Measurements from ENCODE around the gene AP1S1.
"Not testable (repeated sequence)": the region's sequence is repeated elsewhere in the genome, so short reads cannot be mapped to it uniquely, and the experiment has no call there.

Gene AP1S1

DNA sequence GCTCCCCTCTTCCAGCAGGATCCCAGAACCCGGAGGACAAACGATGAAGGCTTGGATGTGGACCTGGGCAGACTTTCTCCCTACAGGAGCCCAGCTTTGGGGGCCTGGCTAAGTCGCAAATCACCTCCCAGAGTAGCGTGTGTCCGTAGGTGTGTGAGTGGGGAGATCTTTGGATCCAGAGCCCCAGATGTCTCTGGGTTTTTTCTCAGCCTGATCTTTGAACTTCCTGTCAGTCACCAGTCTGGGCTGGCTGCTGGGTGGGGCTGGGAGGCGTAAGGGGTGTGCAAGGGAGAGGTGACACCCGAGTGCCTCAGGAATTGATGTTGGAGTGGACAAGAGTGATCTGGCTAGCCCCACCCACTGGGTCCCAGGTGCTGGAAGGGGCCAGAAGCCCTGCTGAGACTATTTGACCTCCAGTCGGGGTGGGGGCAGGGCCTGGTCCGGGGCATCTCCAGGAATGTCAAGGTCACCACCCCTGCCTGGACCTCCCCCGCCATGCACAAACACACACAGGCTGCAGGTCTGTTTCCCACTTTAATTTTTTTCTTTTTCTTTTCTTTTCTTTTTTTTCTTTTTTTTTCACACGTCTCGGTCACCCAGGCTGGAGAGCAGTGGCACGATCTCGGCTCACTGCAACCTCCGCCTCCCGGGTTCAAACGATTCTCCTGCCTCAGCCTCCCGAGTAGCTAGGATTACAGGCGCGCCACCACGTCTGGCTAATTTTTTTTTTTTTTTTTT is 46.8 kb downstream of the AP1S1 start, which contains the start of gene MOGAT3:
TSS of gene MOGAT3 (minus strand) at position 175 of the 738 bp plus-strand sequence. CDS start 182 bp downstream, outside the sequence.
- no peak within 1 kb of the TSS for H3K27ac ChIP-seq (ENCODE audit: low read length)

DNA sequence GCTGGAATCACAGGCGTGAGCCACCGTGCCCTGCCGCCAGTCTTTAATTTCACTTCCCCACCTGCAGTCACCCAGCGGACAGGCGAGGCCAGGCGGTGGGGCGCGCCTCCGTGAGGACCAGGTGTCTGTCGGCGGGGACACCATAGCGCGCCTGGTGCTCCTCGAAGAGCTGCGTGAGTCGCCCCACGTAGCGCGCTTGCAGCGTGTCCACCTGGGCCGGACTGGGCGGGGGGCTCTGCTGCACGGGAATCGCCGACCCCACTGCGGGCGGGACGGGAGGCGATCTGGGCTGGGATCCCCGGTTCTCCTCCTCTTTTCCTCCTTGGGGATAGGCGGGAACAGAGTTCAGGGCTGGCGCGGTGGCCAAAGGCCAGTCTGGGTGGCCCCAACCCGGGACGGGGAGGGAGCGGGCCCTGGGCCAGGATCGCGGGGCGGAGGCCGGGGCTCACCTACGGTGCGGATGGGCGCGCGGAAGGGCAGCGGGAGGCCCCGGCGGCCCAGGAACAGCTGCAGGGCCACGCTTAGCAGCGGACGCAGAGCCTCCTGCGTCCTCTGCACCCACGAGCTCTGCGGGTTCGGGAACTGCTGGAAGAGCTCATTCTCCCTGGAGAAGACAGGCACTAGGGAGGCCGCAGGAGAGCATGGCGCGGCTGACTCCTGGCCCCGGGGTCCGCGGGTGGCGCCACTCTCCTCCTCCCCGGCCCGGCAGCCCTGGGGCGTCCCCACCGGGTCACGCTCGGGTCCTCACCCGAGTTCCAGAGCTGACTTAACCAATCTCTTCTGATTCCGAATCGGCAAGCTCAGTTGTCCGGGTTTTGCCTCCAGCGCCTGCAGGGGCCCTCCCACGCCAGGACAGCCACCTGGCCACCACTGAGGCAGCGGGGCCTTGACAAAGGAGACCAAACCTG is 47.7 kb downstream of the AP1S1 start:
- no peaks in the 10 kb centered on the region for H3K36me3 ChIP-seq (ENCODE audit: insufficient read depth, low read length)
- DNase-seq (no peak), ATAC-seq (ENCODE audit: insufficient read depth, low read depth) (no peak)
- H3K4me3 ChIP-seq (ENCODE audit: low read depth in 1 of 2, low read length in 2 of 2) = no peak overlapping the region
- H4K20me1 ChIP-seq (ENCODE audit: insufficient read depth, low read length) = no peaks in the 10 kb centered on the region
- H3K4me1 ChIP-seq (ENCODE audit: insufficient read depth, low read length) = no peaks in the 10 kb centered on the region
- H3K27ac ChIP-seq (ENCODE audit: low read length) = no peak overlapping the region
- no peak for TF ChIP-seq EZH2 (IDR thresholded peaks at IDR 0.05; ENCODE audit: borderline replicate concordance, low read depth, low read length, severe bottlenecking)
- TF ChIP-seq, protein P1, sequence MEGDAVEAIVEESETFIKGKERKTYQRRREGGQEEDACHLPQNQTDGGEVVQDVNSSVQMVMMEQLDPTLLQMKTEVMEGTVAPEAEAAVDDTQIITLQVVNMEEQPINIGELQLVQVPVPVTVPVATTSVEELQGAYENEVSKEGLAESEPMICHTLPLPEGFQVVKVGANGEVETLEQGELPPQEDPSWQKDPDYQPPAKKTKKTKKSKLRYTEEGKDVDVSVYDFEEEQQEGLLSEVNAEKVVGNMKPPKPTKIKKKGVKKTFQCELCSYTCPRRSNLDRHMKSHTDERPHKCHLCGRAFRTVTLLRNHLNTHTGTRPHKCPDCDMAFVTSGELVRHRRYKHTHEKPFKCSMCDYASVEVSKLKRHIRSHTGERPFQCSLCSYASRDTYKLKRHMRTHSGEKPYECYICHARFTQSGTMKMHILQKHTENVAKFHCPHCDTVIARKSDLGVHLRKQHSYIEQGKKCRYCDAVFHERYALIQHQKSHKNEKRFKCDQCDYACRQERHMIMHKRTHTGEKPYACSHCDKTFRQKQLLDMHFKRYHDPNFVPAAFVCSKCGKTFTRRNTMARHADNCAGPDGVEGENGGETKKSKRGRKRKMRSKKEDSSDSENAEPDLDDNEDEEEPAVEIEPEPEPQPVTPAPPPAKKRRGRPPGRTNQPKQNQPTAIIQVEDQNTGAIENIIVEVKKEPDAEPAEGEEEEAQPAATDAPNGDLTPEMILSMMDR (IDR thresholded peaks at IDR 0.05; ENCODE audit: borderline replicate concordance, extremely low read depth, low read length, poor library complexity, severe bottlenecking) = no peak
- H3K9me3 ChIP-seq (ENCODE audit: insufficient read depth, low read length, severe bottlenecking) = no peaks in the 10 kb centered on the region
- H2AFZ ChIP-seq (ENCODE audit: low read depth, low read length) = no peak overlapping the region
- H3K79me2 ChIP-seq (ENCODE audit: insufficient read depth, low read length) = no peaks in the 10 kb centered on the region
- H3K27me3 ChIP-seq (ENCODE audit: insufficient read depth, low read length, poor library complexity) = no peaks in the 10 kb centered on the region
- H3K4me2 ChIP-seq (ENCODE audit: insufficient read depth, low read length) = no peak overlapping the region
- H3K9ac ChIP-seq (ENCODE audit: low read depth, low read length) = no peak overlapping the region

More for the DNA sequence above, 46.8 kb downstream of the AP1S1 start, which contains the start of gene MOGAT3:
- DNase-seq (no peak), ATAC-seq (ENCODE audit: insufficient read depth, low read depth) (no peak; the same call in 2 of the 3 replicates)
- Histone ChIP-seq H2AFZ (ENCODE audit: low read depth, low read length) (no peak within 1 kb of the TSS), H3K9ac (ENCODE audit: low read depth, low read length) (no peak within 1 kb of the TSS), H3K36me3 (ENCODE audit: insufficient read depth, low read length) (no peaks in the 10 kb centered on the region), H3K4me2 (ENCODE audit: insufficient read depth, low read length) (no peak within 1 kb of the TSS), H3K4me3 (ENCODE audit: low read depth in 1 of 2, low read length in 2 of 2) (no peak within 1 kb of the TSS), H3K27me3 (ENCODE audit: insufficient read depth, low read length, poor library complexity) (no peaks in the 10 kb centered on the region), H3K4me1 (ENCODE audit: insufficient read depth, low read length) (no peaks in the 10 kb centered on the region), H4K20me1 (ENCODE audit: insufficient read depth, low read length) (no peaks in the 10 kb centered on the region), H3K79me2 (ENCODE audit: insufficient read depth, low read length) (no peaks in the 10 kb centered on the region), H3K9me3 (ENCODE audit: insufficient read depth, low read length, severe bottlenecking) (no peaks in the 10 kb centered on the region)
- TF ChIP-seq EZH2 (IDR thresholded peaks at IDR 0.05; ENCODE audit: borderline replicate concordance, low read depth, low read length, severe bottlenecking) = no peak
- TF ChIP-seq, protein P1 (IDR thresholded peaks at IDR 0.05; ENCODE audit: borderline replicate concordance, extremely low read depth, low read length, poor library complexity, severe bottlenecking) = no peak

DNA sequence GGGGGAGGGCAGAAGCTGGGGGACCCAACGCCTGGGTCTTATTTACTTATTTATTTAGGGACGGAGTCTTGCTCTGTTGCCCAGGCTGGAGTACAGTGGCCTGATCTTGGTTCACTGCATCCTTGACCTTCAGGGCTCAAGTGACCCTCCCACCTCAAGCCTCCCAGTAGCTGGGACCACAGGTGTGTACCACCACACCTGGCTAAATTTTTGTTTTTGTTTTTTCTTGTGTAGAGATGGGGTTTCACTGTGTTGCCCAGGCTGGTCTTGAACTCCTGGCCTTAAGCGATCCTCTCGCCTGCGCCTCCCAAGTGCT is 48.3 kb downstream of the AP1S1 start:
- Histone ChIP-seq H2AFZ (ENCODE audit: low read depth, low read length) (no peak overlapping the region), H3K9ac (ENCODE audit: low read depth, low read length) (no peak overlapping the region), H3K9me3 (ENCODE audit: insufficient read depth, low read length, severe bottlenecking) (no peaks in the 10 kb centered on the region), H3K4me3 (ENCODE audit: low read depth in 1 of 2, low read length in 2 of 2) (no peak overlapping the region), H3K27ac (ENCODE audit: low read length) (no peak overlapping the region), H4K20me1 (ENCODE audit: insufficient read depth, low read length) (no peaks in the 10 kb centered on the region), H3K79me2 (ENCODE audit: insufficient read depth, low read length) (no peaks in the 10 kb centered on the region), H3K27me3 (ENCODE audit: insufficient read depth, low read length, poor library complexity) (no peaks in the 10 kb centered on the region), H3K4me1 (ENCODE audit: insufficient read depth, low read length) (no peaks in the 10 kb centered on the region), H3K4me2 (ENCODE audit: insufficient read depth, low read length) (no peak overlapping the region), H3K36me3 (ENCODE audit: insufficient read depth, low read length) (0 out of 2 replicates have a peak, but pooled peaks cover under 1% of the 10 kb centered on the region)
- TF ChIP-seq EZH2 (IDR thresholded peaks at IDR 0.05; ENCODE audit: borderline replicate concordance, low read depth, low read length, severe bottlenecking) = no peak
- DNase-seq = no peak
- ATAC-seq (ENCODE audit: insufficient read depth, low read depth) = no peak

DNA sequence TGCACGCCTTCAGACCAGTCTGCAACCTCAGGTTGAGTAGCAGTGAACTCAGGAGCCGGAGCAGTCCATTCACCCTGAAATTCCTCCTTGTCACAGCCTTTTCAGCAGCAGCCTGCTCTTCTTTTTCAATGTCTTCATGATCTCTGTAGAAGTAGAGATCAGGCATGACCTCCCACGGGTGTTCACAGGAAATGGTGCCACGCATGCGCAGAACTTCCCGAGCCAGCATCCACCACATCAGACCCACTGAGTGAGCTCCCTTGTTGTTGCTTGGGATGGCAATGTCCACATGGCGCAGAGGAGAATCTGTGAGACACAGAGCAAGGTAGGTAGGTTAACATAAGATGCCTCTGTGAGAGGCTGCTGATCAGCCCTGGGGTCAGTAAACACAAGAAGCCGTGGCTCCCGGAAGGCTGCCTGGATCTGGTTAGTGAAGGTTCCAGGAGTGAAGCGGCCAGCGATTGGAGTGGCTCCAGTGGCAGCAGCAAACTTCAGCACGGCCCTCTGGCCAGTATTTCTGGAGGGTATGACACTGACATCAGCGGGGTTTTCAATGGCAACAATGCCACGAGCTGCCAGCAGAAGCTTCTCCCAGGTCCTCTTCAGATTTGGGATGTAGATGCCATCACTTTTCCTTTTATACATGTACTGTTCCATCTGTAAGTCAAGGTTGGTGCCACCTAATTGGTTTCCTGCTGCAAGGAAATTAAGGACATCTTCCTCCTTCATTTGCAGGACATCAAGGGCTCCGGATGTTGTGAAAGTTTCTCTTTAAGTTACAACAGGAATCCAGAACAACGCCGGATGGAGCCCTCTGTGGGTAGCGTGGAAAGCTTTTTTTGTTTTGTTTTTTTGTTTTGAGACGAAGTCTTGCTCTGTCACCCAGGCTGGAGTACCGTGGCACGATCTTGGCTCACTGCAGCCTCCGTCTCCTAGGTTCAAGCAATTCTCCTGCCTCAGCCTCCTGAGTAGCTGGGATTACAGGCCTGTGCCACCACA is 49.8 kb downstream of the AP1S1 start:
- not testable (repeated sequence) for H3K27me3 ChIP-seq (ENCODE audit: insufficient read depth, low read length, poor library complexity); H3K9ac ChIP-seq (ENCODE audit: low read depth, low read length); H3K36me3 ChIP-seq (ENCODE audit: insufficient read depth, low read length); H3K9me3 ChIP-seq (ENCODE audit: insufficient read depth, low read length, severe bottlenecking); H3K79me2 ChIP-seq (ENCODE audit: insufficient read depth, low read length); H3K27ac ChIP-seq (ENCODE audit: low read length); DNase-seq; H2AFZ ChIP-seq (ENCODE audit: low read depth, low read length); H3K4me1 ChIP-seq (ENCODE audit: insufficient read depth, low read length); H3K4me3 ChIP-seq (ENCODE audit: low read depth in 1 of 2, low read length in 2 of 2); ATAC-seq (ENCODE audit: insufficient read depth, low read depth); H3K4me2 ChIP-seq (ENCODE audit: insufficient read depth, low read length); H4K20me1 ChIP-seq (ENCODE audit: insufficient read depth, low read length)
